Keratinocyte (primary cell): Measurements from ENCODE around the gene AKAP13.

Source experiments
- CTCF ChIP-seq, 3 experiments: IDR thresholded peaks in 1 of 3; conservative IDR thresholded peaks in 1 of 3; optimal IDR thresholded peaks in 1 of 3; 2 replicates in 2 of 3; 3 replicates in 1 of 3; pipeline versions ENCODE3 to v1.5.1; 2011; ENCODE audit warnings: low read length in 3 of 3, mild to moderate bottlenecking in 3 of 3, moderate library complexity in 2 of 3, control low read depth in 1 of 3, inconsistent platforms in 1 of 3; ENCODE audit not compliant: insufficient read depth in 2 of 3; ENCODE audit errors: extremely low read depth in 1 of 3
- EZH2 ChIP-seq: IDR thresholded peaks from one replicate; pipeline ENCODE4 v1.6.1; 2012; ENCODE audit warnings: inconsistent platforms, mild to moderate bottlenecking, low read length, moderate library complexity

GRCh38 chr15:85555875-85556617 is 175.6 kb downstream of the AKAP13 start:
- TF ChIP-seq CTCF (optimal IDR thresholded peaks at IDR 0.05 in 1 of 3, IDR thresholded peaks at IDR 0.05 in 1 of 3, conservative IDR thresholded peaks at IDR 0.05 in 1 of 3; ENCODE audit: extremely low read depth in 1 of 3, insufficient read depth in 2 of 3, low read length in 3 of 3) (no peak), EZH2 (no peak)
